CD4-positive, alpha-beta T cell (primary cell): ENCODE measurements around the gene USP53. TPM values are rescaled to one million over a fixed set of nuclear protein-coding genes. Genes with fewer than 3 reads are reported as not detected.

Experiments
- ATAC-seq: fragments of 200-7000 bp; cut with Tn5 transposase; one replicate; pipeline ENCODE4 v1.10.0; 2022; ENCODE audit warnings: mild to moderate bottlenecking; ENCODE audit not compliant: poor library complexity
- CTCF ChIA-PET: fragments of 350-600 bp; sonication (Branson Sonifier 250); formaldehyde crosslinking; loops from one replicate; lab custom pipeline; 2021; ENCODE audit warnings: antibody characterized with exemption, inconsistent platforms; lab: Charles Lee
- POLR2A ChIA-PET: fragments of 350-600 bp; sonication (Branson Sonifier 250); formaldehyde crosslinking; loops from one replicate; lab custom pipeline; 2021; ENCODE audit warnings: antibody characterized with exemption, inconsistent platforms; lab: Charles Lee
- DNase-seq, 14 experiments: peaks; one replicate each; pipeline ENCODE4 v3.0.0-alpha.2; 2013 to 2020; ENCODE audit warnings: mixed read lengths in 2 of 14
- H3K27ac ChIP-seq, 2 donors: one replicate each; pipeline versions ENCODE4 v1.5.1 to v1.7.0; 2013; ENCODE audit warnings: low read length in 2 of 2, low read depth in 1 of 2, mild to moderate bottlenecking in 1 of 2
- H3K27me3 ChIP-seq, 2 experiments: 1 replicate in 1 of 2; 2 replicates in 1 of 2; pipeline versions ENCODE4 v1.6.1 to v1.7.0; 2013; ENCODE audit warnings: low read length in 2 of 2, control low read depth in 1 of 2, mild to moderate bottlenecking in 1 of 2, moderate library complexity in 1 of 2; ENCODE audit not compliant: insufficient read depth in 2 of 2, control insufficient read depth in 1 of 2
- H3K36me3 ChIP-seq: one replicate; pipeline ENCODE4 v1.6.1; 2013; ENCODE audit warnings: low read length, control low read depth; ENCODE audit not compliant: insufficient read depth
- H3K4me1 ChIP-seq: one replicate; pipeline ENCODE4 v1.6.1; 2013; ENCODE audit warnings: low read length, control low read depth; ENCODE audit not compliant: insufficient read depth
- H3K4me3 ChIP-seq: one replicate; pipeline ENCODE4 v1.5.1; 2013; ENCODE audit warnings: mild to moderate bottlenecking, low read length, moderate library complexity
- H3K9me3 ChIP-seq, 2 experiments: 1 replicate in 1 of 2; 2 replicates in 1 of 2; pipeline versions ENCODE4 v1.6.1 to v1.7.0; 2013; ENCODE audit warnings: low read length in 2 of 2, mild to moderate bottlenecking in 2 of 2, control low read depth in 1 of 2, moderate library complexity in 1 of 2; ENCODE audit not compliant: control insufficient read depth in 1 of 2, insufficient read depth in 1 of 2
- H3K27ac Mint-ChIP-seq: one replicate; pipeline ENCODE4 v1.8.0; 2020; ENCODE audit warnings: mixed read lengths
- H3K27me3 Mint-ChIP-seq: one replicate; pipeline ENCODE4 v1.8.0; 2021; ENCODE audit warnings: mixed read lengths
- H3K36me3 Mint-ChIP-seq: one replicate; pipeline ENCODE4 v1.8.0; 2021; ENCODE audit warnings: low read depth, mixed read lengths
- H3K4me1 Mint-ChIP-seq: one replicate; pipeline ENCODE4 v1.8.0; 2021; ENCODE audit warnings: low read depth, mixed read lengths
- H3K4me3 Mint-ChIP-seq: one replicate; pipeline ENCODE4 v1.8.0; 2020; ENCODE audit warnings: mild to moderate bottlenecking, mixed read lengths
- H3K9me3 Mint-ChIP-seq: one replicate; pipeline ENCODE4 v1.8.0; 2020; ENCODE audit warnings: mixed read lengths
- intact Hi-C, 2 experiments: fragments of 100-400 bp; cut with DNase I in 1 of 2; cut with micrococcal nuclease in 1 of 2; formaldehyde crosslinking; loops; one replicate each; pipeline versions ENCODE4 v1.15.1 to v1.9.0; 2023 to 2025; cut with DNase I, micrococcal nuclease
- total RNA-seq, 174 experiments: library from RNA in 2 of 174; stranded (reverse) in 2 of 174; gene quantifications; one replicate each; pipeline ENCODE4 v1.2.3 and lab custom pipeline; 2021 to 2026
- TF ChIP-seq, protein P1 (sequence below): fragments of 200-600 bp; IDR thresholded peaks from one replicate; pipeline ENCODE4 v1.8.0; 2022; ENCODE audit warnings: antibody characterized with exemption, mild to moderate bottlenecking

Gene USP53
- total RNA-seq, 2 experiments from 2014 or later = 15.1 to 15.5 TPM

DNA sequence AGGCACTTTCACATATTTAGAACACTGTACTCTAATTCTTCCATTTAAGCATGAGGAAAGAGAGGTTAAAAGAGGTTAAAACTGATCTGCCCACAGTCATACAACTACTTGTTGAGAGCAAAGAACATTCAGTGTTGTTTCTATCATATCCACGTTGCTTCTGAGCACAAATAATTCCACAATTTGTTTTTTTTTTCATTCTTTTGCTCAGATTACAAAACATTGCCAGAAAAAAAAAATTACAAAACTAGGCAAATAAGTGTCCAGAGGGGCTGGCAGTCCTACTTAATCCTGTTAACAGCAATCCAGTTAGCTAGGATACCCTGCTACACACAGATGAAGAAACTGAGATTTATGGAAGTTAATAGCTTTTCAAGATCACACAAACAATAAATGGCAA lies 6.3 kb upstream of the USP53 start:
- no peaks in the 10 kb centered on the region for H3K9me3 ChIP-seq
- H3K36me3 ChIP-seq = no peaks in the 10 kb centered on the region
- H3K4me3 ChIP-seq = no peak overlapping the region
- no peaks in the 10 kb centered on the region for H3K27me3 ChIP-seq
- TF ChIP-seq, protein P1, sequence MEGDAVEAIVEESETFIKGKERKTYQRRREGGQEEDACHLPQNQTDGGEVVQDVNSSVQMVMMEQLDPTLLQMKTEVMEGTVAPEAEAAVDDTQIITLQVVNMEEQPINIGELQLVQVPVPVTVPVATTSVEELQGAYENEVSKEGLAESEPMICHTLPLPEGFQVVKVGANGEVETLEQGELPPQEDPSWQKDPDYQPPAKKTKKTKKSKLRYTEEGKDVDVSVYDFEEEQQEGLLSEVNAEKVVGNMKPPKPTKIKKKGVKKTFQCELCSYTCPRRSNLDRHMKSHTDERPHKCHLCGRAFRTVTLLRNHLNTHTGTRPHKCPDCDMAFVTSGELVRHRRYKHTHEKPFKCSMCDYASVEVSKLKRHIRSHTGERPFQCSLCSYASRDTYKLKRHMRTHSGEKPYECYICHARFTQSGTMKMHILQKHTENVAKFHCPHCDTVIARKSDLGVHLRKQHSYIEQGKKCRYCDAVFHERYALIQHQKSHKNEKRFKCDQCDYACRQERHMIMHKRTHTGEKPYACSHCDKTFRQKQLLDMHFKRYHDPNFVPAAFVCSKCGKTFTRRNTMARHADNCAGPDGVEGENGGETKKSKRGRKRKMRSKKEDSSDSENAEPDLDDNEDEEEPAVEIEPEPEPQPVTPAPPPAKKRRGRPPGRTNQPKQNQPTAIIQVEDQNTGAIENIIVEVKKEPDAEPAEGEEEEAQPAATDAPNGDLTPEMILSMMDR = no peak
- peaks cover 7% of the 10 kb centered on the region for H3K4me1 Mint-ChIP-seq
- no peak overlapping the region for H3K27ac Mint-ChIP-seq
- no peak overlapping the region for H3K27ac ChIP-seq
- ChIA-PET POLR2A (no interaction called here), CTCF (no interaction called here)
- H3K27me3 Mint-ChIP-seq = peaks cover 7% of the 10 kb centered on the region
- no peaks in the 10 kb centered on the region for H3K4me1 ChIP-seq
- no peak for DNase-seq
- no peaks in the 10 kb centered on the region for H3K36me3 Mint-ChIP-seq
- no peak for ATAC-seq
- no peak overlapping the region for H3K4me3 Mint-ChIP-seq
- H3K9me3 Mint-ChIP-seq = peaks cover 4% of the 10 kb centered on the region
- intact Hi-C loops = loop anchor here in 1 of 2 experiments (5.0 kb wide), 1 partner anchor 59 kb away; no protein-coding TSS in a partner anchor

DNA sequence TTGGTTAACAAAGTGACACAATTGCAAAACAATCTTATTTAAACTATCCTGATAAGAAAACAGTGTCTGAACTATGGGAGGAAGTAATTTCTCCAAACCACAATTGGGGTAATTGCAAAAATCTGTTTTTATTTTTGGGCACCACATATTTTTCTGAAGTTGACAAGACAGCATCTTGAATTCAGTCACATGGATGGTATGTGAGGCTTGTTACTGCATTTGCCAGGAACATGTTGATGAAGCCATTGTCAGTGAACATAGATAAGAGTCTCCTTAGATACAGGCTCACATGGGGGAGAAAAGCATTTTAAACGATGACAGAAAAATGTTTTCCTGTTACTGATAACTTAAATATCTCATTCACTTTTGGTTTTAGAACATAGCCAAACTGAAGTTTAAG lies 5.5 kb upstream of the USP53 start:
- TF ChIP-seq, protein P1 = no peak
- H3K27me3 Mint-ChIP-seq = peaks cover 2% of the 10 kb centered on the region
- H3K36me3 Mint-ChIP-seq = peaks cover 4% of the 10 kb centered on the region
- H3K4me3 ChIP-seq = no peak overlapping the region
- no peak overlapping the region for H3K27ac ChIP-seq
- H3K27me3 ChIP-seq = no peaks in the 10 kb centered on the region
- H3K36me3 ChIP-seq = no peaks in the 10 kb centered on the region
- H3K9me3 ChIP-seq = no peaks in the 10 kb centered on the region
- intact Hi-C loops = loop anchor here in 1 of 2 experiments (5.0 kb wide), 1 partner anchor 60 kb away; no protein-coding TSS in a partner anchor
- POLR2A ChIA-PET = no interaction called here
- no peak for ATAC-seq
- H3K4me3 Mint-ChIP-seq = no peak overlapping the region
- H3K4me1 Mint-ChIP-seq = peaks cover 16% of the 10 kb centered on the region
- H3K9me3 Mint-ChIP-seq = peaks cover 2% of the 10 kb centered on the region
- DNase-seq = no peak
- CTCF ChIA-PET = no interaction called here
- no peaks in the 10 kb centered on the region for H3K4me1 ChIP-seq
- H3K27ac Mint-ChIP-seq = no peak overlapping the region

DNA sequence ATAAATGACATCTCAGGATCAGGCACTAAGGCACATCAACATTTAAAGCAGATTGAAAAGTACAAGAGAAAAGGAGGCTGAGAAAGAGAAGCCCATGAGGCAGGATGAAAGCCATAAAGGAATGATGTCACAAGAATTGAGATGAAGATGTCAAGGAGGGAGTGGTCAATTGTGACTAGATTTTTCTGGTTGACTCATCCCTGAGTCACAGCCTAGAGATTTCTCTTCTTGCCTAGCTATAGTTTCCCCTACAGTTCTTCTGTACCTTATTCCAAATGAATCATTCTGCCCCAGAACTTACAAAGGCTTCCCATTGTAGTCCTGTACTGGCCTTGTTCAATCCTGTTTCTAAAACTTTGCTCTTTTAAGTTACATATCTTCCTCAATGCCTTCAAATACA lies 3.4 kb upstream of the USP53 start:
- TF ChIP-seq, protein P1 = no peak
- H3K27ac Mint-ChIP-seq = no peak overlapping the region
- ChIA-PET CTCF (no interaction called here), POLR2A (no interaction called here)
- Histone ChIP-seq H3K9me3 (no peaks in the 10 kb centered on the region), H3K4me1 (peaks cover 9% of the 10 kb centered on the region), H3K4me3 (no peak overlapping the region), H3K27me3 (no peaks in the 10 kb centered on the region), H3K36me3 (no peaks in the 10 kb centered on the region), H3K27ac (no peak overlapping the region)
- intact Hi-C loops = loop anchor here in 1 of 2 experiments (5.0 kb wide), 1 partner anchor 62 kb away; no protein-coding TSS in a partner anchor
- peaks cover 16% of the 10 kb centered on the region for H3K36me3 Mint-ChIP-seq
- H3K9me3 Mint-ChIP-seq = no peaks in the 10 kb centered on the region
- ATAC-seq = no peak
- H3K4me3 Mint-ChIP-seq = no peak overlapping the region
- H3K4me1 Mint-ChIP-seq = peaks cover 26% of the 10 kb centered on the region
- DNase-seq = peak in 3 of 14 experiments; percentile 39 to 60 (median 50)
- no peaks in the 10 kb centered on the region for H3K27me3 Mint-ChIP-seq
